K562 (cell line): Measurements from ENCODE around the gene NABP1. TPM values are rescaled to one million over a fixed set of nuclear protein-coding genes. Genes with fewer than 3 reads are reported as not detected.
A peak's percentile ranks its signal among the peaks of the same experiment; 100 is the strongest.

Experiments
- BACH1 ChIP-seq: fragments of 200-800 bp; sonication (Bioruptor generic); IDR thresholded peaks from 2 replicates; pipeline ENCODE4 v1.6.1; 2016; ENCODE audit warnings: missing genetic modification characterization, missing compliant biosample characterization
- BHLHE40 ChIP-seq: IDR thresholded peaks from 2 replicates; pipeline ENCODE4 v1.6.1; 2011; ENCODE audit warnings: low read length, improper control_type of control experiment
- CXXC5 ChIP-seq: fragments of 250-450 bp; sonication (Bioruptor Pico); IDR thresholded peaks from 2 replicates; pipeline ENCODE4 v1.8.0; 2022; ENCODE audit warnings: inconsistent platforms, mild to moderate bottlenecking, moderate library complexity
- DDX20 ChIP-seq: fragments of 450-650 bp; IDR thresholded peaks from 2 replicates; pipeline ENCODE4 v1.6.1; 2016; ENCODE audit warnings: missing genetic modification characterization, low read depth, mild to moderate bottlenecking, missing compliant biosample characterization, moderate library complexity
- ELF4 ChIP-seq: fragments of 450-650 bp; formaldehyde crosslinking; IDR thresholded peaks from 2 replicates; pipeline ENCODE4 v1.4.0; 2022; ENCODE audit warnings: missing genetic modification characterization
- FOXA1 ChIP-seq: fragments of 450-650 bp; IDR thresholded peaks from 2 replicates; pipeline ENCODE4 v1.6.1; 2016; ENCODE audit warnings: mild to moderate bottlenecking, borderline replicate concordance
- FOXJ2 ChIP-seq: fragments of 200-800 bp; sonication (Bioruptor generic); IDR thresholded peaks from 2 replicates; pipeline ENCODE4 v1.6.1; 2016; ENCODE audit warnings: missing genetic modification characterization, missing compliant biosample characterization
- GABPA ChIP-seq: fragments of 200-800 bp; sonication (Bioruptor generic); conservative IDR thresholded peaks from 2 replicates; pipeline ENCODE4 v1.6.1; 2016; ENCODE audit warnings: low read depth, missing genetic modification characterization, missing compliant biosample characterization
- GATA2 ChIP-seq: sonication (generic); formaldehyde crosslinking; IDR thresholded peaks from 2 replicates; pipeline ENCODE4 v1.4.0; 2020; ENCODE audit warnings: mild to moderate bottlenecking, missing genetic modification reagents
- PHF8 ChIP-seq: fragments of 200-600 bp; sonication (generic); IDR thresholded peaks from 2 replicates; pipeline ENCODE4 v1.6.1; 2012; ENCODE audit warnings: mixed run types, mild to moderate bottlenecking, inconsistent platforms, low read length, moderate library complexity, borderline replicate concordance
- PURB ChIP-seq: sonication (generic); formaldehyde crosslinking; IDR thresholded peaks from 2 replicates; pipeline ENCODE4 v1.9.0; 2021; ENCODE audit warnings: low read depth, mild to moderate bottlenecking, missing genetic modification reagents
- SIRT6 ChIP-seq: IDR thresholded peaks from one replicate; pipeline ENCODE4 v1.6.1; 2012; ENCODE audit warnings: low read depth, mild to moderate bottlenecking, control low read depth, inconsistent platforms, low read length, moderate library complexity
- TFE3 ChIP-seq: fragments of 450-650 bp; formaldehyde crosslinking; IDR thresholded peaks from 2 replicates; pipeline ENCODE4 v1.4.0; 2020; ENCODE audit warnings: mild to moderate bottlenecking, mixed read lengths
- TRIM24 ChIP-seq, 2 experiments: fragments of 450-650 bp; IDR thresholded peaks; 2 replicates each; pipeline ENCODE4 v1.6.1; 2016
- ZBTB33 ChIP-seq: sonication (generic); formaldehyde crosslinking; IDR thresholded peaks from 2 replicates; pipeline ENCODE4 v1.8.1; 2023; ENCODE audit warnings: mild to moderate bottlenecking, missing genetic modification reagents
- ZNF507 ChIP-seq: conservative IDR thresholded peaks from 2 replicates; pipeline ENCODE4 v1.6.1; 2017; ENCODE audit warnings: missing genetic modification characterization, missing compliant biosample characterization
- ZNF668 ChIP-seq: fragments of 250-450 bp; sonication (Bioruptor Pico); IDR thresholded peaks from 2 replicates; pipeline ENCODE4 v1.8.0; 2022; ENCODE audit warnings: mild to moderate bottlenecking, inconsistent platforms
- polyA plus RNA-seq, 8 experiments: library from polyadenylated mRNA; depleted of rRNA in 4 of 8; stranded (reverse) in 5 of 8; unstranded in 3 of 8; fragments of >200 nt; fragmentation: Nextera tagmentation in 2 of 8; fragmentation: Illumina TruSeq in 1 of 8; extraction: Ambion mirVana in 2 of 8; extraction: Trizol in 1 of 8; gene quantifications; 2 replicates each; pipeline versions ENCODE4 v1.2.1 to v1.2.3, GENCODE V29; 2011 to 2014; ENCODE audit warnings: inconsistent platforms in 1 of 8, missing spikeins in 1 of 8
- total RNA-seq, 7 experiments: library from RNA; depleted of rRNA in 6 of 7; stranded (reverse); fragments of >200 nt in 6 of 7; fragmentation: Illumina TruSeq in 2 of 7; extraction: Trizol in 2 of 7; gene quantifications; 2 replicates each; pipeline versions ENCODE4 v1.2.1 to v1.2.3, GENCODE V29; 2011 to 2021; ENCODE audit warnings: low replicate concordance in 1 of 7
- TF ChIP-seq, protein P1 (sequence below): fragments of 250-450 bp; sonication (Bioruptor Pico); IDR thresholded peaks from 2 replicates; pipeline ENCODE4 v1.4.0; 2020; ENCODE audit warnings: mild to moderate bottlenecking, moderate library complexity
- TF ChIP-seq, protein P2 (sequence below): sonication (generic); formaldehyde crosslinking; IDR thresholded peaks from 2 replicates; pipeline ENCODE4 v1.8.0; 2022; ENCODE audit warnings: mild to moderate bottlenecking, missing genetic modification reagents
- TF ChIP-seq, protein P3 (sequence below): sonication (generic); formaldehyde crosslinking; IDR thresholded peaks from 2 replicates; pipeline ENCODE4 v1.8.0; 2023; ENCODE audit warnings: mild to moderate bottlenecking, missing genetic modification reagents

Gene NABP1
- total and polyA plus RNA-seq, 9 of the 15 experiments (the other 6 are each of a cell fraction or from before 2014, with no cell fraction given), result 12.8 to 44.0 (median 20.2) TPM

DNA sequence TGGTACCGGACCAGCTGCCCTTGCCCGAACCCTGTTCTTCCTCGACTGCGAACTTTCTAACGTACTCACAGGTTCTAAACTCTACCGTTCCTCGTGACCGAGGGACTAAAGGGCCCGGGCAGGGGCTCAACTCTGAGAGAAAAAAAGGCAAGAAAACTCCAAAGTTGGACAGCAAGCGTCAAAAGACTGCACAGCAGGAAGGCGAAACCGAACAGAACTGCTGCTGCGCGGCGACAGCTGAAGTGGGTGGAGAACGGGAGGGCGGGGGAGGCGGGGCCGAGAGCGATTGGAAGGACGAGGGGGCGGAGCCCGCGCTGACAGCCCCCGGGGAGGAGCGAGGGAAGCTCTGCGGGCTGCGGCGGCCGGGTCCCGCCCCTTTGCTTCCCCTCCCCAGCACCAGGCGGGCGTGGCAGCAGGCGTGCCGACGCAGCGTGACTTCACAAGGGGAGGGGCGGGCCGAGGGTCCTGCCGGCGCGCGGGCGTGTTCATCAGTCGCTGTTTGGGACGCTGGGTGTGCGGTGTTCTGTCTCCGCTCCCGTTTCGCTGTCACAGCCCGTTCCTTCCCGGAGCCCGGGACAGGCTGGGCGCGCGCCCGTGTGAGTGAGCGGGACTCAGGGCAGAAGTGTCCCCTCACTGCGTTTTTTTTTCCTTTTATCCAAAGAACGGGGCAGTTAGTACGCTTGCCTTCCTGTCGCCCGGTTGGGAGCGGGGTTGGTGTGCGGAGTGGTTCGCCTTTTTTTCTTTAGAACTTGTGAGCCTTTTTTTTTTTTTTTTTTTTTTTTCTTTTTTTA is at the start of gene NABP1 (continued):
- TF ChIP-seq DDX20 (tag), result no peak
- no peak for TF ChIP-seq SIRT6
- TF ChIP-seq CXXC5 (CRISPR knock-in tag), result peak; percentile 83
- TF ChIP-seq FOXA1, result no peak
- TF ChIP-seq GABPA (tag), result peak; percentile 8; the same call in 1 of the 2 replicates
- TF ChIP-seq, protein P1, sequence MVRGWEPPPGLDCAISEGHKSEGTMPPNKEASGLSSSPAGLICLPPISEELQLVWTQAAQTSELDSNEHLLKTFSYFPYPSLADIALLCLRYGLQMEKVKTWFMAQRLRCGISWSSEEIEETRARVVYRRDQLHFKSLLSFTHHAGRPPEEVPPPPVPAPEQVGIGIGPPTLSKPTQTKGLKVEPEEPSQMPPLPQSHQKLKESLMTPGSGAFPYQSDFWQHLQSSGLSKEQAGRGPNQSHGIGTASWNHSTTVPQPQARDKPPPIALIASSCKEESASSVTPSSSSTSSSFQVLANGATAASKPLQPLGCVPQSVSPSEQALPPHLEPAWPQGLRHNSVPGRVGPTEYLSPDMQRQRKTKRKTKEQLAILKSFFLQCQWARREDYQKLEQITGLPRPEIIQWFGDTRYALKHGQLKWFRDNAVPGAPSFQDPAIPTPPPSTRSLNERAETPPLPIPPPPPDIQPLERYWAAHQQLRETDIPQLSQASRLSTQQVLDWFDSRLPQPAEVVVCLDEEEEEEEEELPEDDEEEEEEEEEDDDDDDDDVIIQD (CRISPR knock-in tag), result no peak
- no peak for TF ChIP-seq ZNF668 (CRISPR knock-in tag)
- peak; percentile 66 for TF ChIP-seq FOXJ2 (tag)
- TF ChIP-seq PHF8, result peak; percentile 74
- no peak for TF ChIP-seq GATA2 (CRISPR knock-in tag)
- TF ChIP-seq TRIM24 (IDR thresholded peaks at IDR 0.05), result no peak
- TF ChIP-seq ELF4, result no peak
- TF ChIP-seq BACH1 (tag), result 0 out of 2 replicates have a peak, but pooled peaks have one; percentile 15
- peak; percentile 69; the same call in 1 of the 2 replicates for TF ChIP-seq ZBTB33
- TF ChIP-seq TFE3, result no peak; the same call in 1 of the 2 replicates
- no peak for TF ChIP-seq PURB (CRISPR knock-in tag)
- TF ChIP-seq, protein P2, sequence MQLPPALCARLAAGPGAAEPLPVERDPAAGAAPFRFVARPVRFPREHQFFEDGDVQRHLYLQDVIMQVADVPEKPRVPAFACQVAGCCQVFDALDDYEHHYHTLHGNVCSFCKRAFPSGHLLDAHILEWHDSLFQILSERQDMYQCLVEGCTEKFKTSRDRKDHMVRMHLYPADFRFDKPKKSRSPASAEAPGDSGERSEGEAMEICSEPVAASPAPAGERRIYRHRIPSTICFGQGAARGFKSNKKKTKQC, result peak; percentile 65; the same call in 1 of the 2 replicates
- TF ChIP-seq BHLHE40, result peak; percentile 85
- TF ChIP-seq ZNF507 (tag), result no peak
- TF ChIP-seq, protein P3, sequence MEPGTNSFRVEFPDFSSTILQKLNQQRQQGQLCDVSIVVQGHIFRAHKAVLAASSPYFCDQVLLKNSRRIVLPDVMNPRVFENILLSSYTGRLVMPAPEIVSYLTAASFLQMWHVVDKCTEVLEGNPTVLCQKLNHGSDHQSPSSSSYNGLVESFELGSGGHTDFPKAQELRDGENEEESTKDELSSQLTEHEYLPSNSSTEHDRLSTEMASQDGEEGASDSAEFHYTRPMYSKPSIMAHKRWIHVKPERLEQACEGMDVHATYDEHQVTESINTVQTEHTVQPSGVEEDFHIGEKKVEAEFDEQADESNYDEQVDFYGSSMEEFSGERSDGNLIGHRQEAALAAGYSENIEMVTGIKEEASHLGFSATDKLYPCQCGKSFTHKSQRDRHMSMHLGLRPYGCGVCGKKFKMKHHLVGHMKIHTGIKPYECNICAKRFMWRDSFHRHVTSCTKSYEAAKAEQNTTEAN (CRISPR knock-in tag), result peak; percentile 81; the same call in 1 of the 2 replicates
